ENCODE results near the gene DHX29. TPM values are rescaled to one million over a fixed set of nuclear protein-coding genes. Genes with fewer than 3 reads are reported as not detected.
A peak's percentile ranks its signal among the peaks of the same experiment; 100 is the strongest.
"Not testable (repeated sequence)": the region's sequence is repeated elsewhere in the genome, so short reads cannot be mapped to it uniquely, and the experiment has no call there.

Gene DHX29
- total RNA-seq, 1 donor, result 23.6 TPM

- H3K9me3 ChIP-seq (ENCODE audit: low read depth, low read length), result no peaks in the 10 kb centered on the region
- H3K4me1 ChIP-seq (ENCODE audit: insufficient read depth, low read length), result peaks cover under 1% of the 10 kb centered on the region
- no peak overlapping the region for H3K4me3 ChIP-seq (ENCODE audit: low read length)
- H3K27me3 ChIP-seq (ENCODE audit: insufficient read depth, low read length), result no peaks in the 10 kb centered on the region
These were observed 17.4 kb upstream of the DHX29 start for GRCh38 chr5:55324815-55325418.

GRCh38 chr5:55324006-55324405, 16.5 kb upstream of the DHX29 start:
- H3K27me3 ChIP-seq (ENCODE audit: insufficient read depth, low read length), result no peaks in the 10 kb centered on the region
- no peaks in the 10 kb centered on the region for H3K4me1 ChIP-seq (ENCODE audit: insufficient read depth, low read length)
- no peaks in the 10 kb centered on the region for H3K9me3 ChIP-seq (ENCODE audit: low read depth, low read length)
- H3K4me3 ChIP-seq (ENCODE audit: low read length), result no peak overlapping the region

GRCh38 chr5:55320571-55320970, 13.1 kb upstream of the DHX29 start:
- H3K9me3 ChIP-seq (ENCODE audit: low read depth, low read length), result no peaks in the 10 kb centered on the region
- H3K27me3 ChIP-seq (ENCODE audit: insufficient read depth, low read length), result no peaks in the 10 kb centered on the region
- H3K4me3 ChIP-seq (ENCODE audit: low read length), result no peak overlapping the region
- H3K4me1 ChIP-seq (ENCODE audit: insufficient read depth, low read length), result peaks cover 3% of the 10 kb centered on the region

GRCh38 chr5:55319491-55319890, 12.0 kb upstream of the DHX29 start:
- no peaks in the 10 kb centered on the region for H3K27me3 ChIP-seq (ENCODE audit: insufficient read depth, low read length)
- H3K4me3 ChIP-seq (ENCODE audit: low read length), result no peak overlapping the region
- peaks cover 8% of the 10 kb centered on the region for H3K4me1 ChIP-seq (ENCODE audit: insufficient read depth, low read length)
- H3K9me3 ChIP-seq (ENCODE audit: low read depth, low read length), result no peaks in the 10 kb centered on the region

- H3K9me3 ChIP-seq (ENCODE audit: low read depth, low read length); H3K4me3 ChIP-seq (ENCODE audit: low read length); H3K27me3 ChIP-seq (ENCODE audit: insufficient read depth, low read length): not testable (repeated sequence)
- H3K4me1 ChIP-seq (ENCODE audit: insufficient read depth, low read length), result peaks cover 14% of the 10 kb centered on the region
These were observed 10.7 kb upstream of the DHX29 start for GRCh38 chr5:55318237-55318636.

GRCh38 chr5:55316837-55317236, 9.3 kb upstream of the DHX29 start:
- H3K27me3 ChIP-seq (ENCODE audit: insufficient read depth, low read length), result no peaks in the 10 kb centered on the region
- peaks cover 18% of the 10 kb centered on the region for H3K4me1 ChIP-seq (ENCODE audit: insufficient read depth, low read length)
- H3K9me3 ChIP-seq (ENCODE audit: low read depth, low read length), result no peaks in the 10 kb centered on the region
- no peak overlapping the region for H3K4me3 ChIP-seq (ENCODE audit: low read length)

GRCh38 chr5:55316289-55316688, 8.8 kb upstream of the DHX29 start:
- Histone ChIP-seq H3K4me3 (ENCODE audit: low read length) (no peak overlapping the region), H3K4me1 (ENCODE audit: insufficient read depth, low read length) (peaks cover 18% of the 10 kb centered on the region), H3K27me3 (ENCODE audit: insufficient read depth, low read length) (no peaks in the 10 kb centered on the region), H3K9me3 (ENCODE audit: low read depth, low read length) (no peaks in the 10 kb centered on the region)

- peaks cover 34% of the 10 kb centered on the region for H3K4me1 ChIP-seq (ENCODE audit: insufficient read depth, low read length)
- H3K27me3 ChIP-seq (ENCODE audit: insufficient read depth, low read length), result no peaks in the 10 kb centered on the region
- H3K4me3 ChIP-seq (ENCODE audit: low read length), result no peak overlapping the region
- no peaks in the 10 kb centered on the region for H3K9me3 ChIP-seq (ENCODE audit: low read depth, low read length)
These were observed 6.5 kb upstream of the DHX29 start for GRCh38 chr5:55313870-55314617.

GRCh38 chr5:55308254-55308836, 851 bp upstream of the DHX29 start:
- Histone ChIP-seq H3K4me1 (ENCODE audit: insufficient read depth, low read length) (peaks cover 59% of the 10 kb centered on the region), H3K9me3 (ENCODE audit: low read depth, low read length) (no peaks in the 10 kb centered on the region), H3K4me3 (ENCODE audit: low read length) (peak overlapping the region; percentile 80), H3K27me3 (ENCODE audit: insufficient read depth, low read length) (no peaks in the 10 kb centered on the region)

- Histone ChIP-seq H3K4me1 (ENCODE audit: insufficient read depth, low read length) (peaks cover 57% of the 10 kb centered on the region), H3K4me3 (ENCODE audit: low read length) (peak overlapping the region; percentile 80), H3K27me3 (ENCODE audit: insufficient read depth, low read length) (no peaks in the 10 kb centered on the region), H3K9me3 (ENCODE audit: low read depth, low read length) (no peaks in the 10 kb centered on the region)
These were observed 682 bp downstream of the DHX29 start for GRCh38 chr5:55306641-55307382.

GRCh38 chr5:55305345-55305744, 2.1 kb downstream of the DHX29 start:
- no peaks in the 10 kb centered on the region for H3K27me3 ChIP-seq (ENCODE audit: insufficient read depth, low read length)
- H3K4me3 ChIP-seq (ENCODE audit: low read length), result no peak overlapping the region
- peaks cover 51% of the 10 kb centered on the region for H3K4me1 ChIP-seq (ENCODE audit: insufficient read depth, low read length)

GRCh38 chr5:55304584-55304983, 2.9 kb downstream of the DHX29 start:
- H3K9me3 ChIP-seq (ENCODE audit: low read depth, low read length), result no peaks in the 10 kb centered on the region
- H3K4me3 ChIP-seq (ENCODE audit: low read length), result no peak overlapping the region
- H3K4me1 ChIP-seq (ENCODE audit: insufficient read depth, low read length), result peaks cover 46% of the 10 kb centered on the region

More at GRCh38 chr5:55305345-55305744, 2.1 kb downstream of the DHX29 start:
- no peaks in the 10 kb centered on the region for H3K9me3 ChIP-seq (ENCODE audit: low read depth, low read length)

GRCh38 chr5:55303238-55303690, 4.2 kb downstream of the DHX29 start:
- H3K27me3 ChIP-seq (ENCODE audit: insufficient read depth, low read length), result no peaks in the 10 kb centered on the region
- H3K9me3 ChIP-seq (ENCODE audit: low read depth, low read length), result no peaks in the 10 kb centered on the region
- H3K4me1 ChIP-seq (ENCODE audit: insufficient read depth, low read length), result peaks cover 36% of the 10 kb centered on the region
- no peak overlapping the region for H3K4me3 ChIP-seq (ENCODE audit: low read length)

More at GRCh38 chr5:55304584-55304983, 2.9 kb downstream of the DHX29 start:
- H3K27me3 ChIP-seq (ENCODE audit: insufficient read depth, low read length), result no peaks in the 10 kb centered on the region

GRCh38 chr5:55300890-55301289, 6.6 kb downstream of the DHX29 start:
- Histone ChIP-seq H3K27me3 (ENCODE audit: insufficient read depth, low read length) (no peaks in the 10 kb centered on the region), H3K4me3 (ENCODE audit: low read length) (no peak overlapping the region), H3K4me1 (ENCODE audit: insufficient read depth, low read length) (peaks cover 23% of the 10 kb centered on the region), H3K9me3 (ENCODE audit: low read depth, low read length) (no peaks in the 10 kb centered on the region)

- Histone ChIP-seq H3K27me3 (ENCODE audit: insufficient read depth, low read length) (no peaks in the 10 kb centered on the region), H3K4me1 (ENCODE audit: insufficient read depth, low read length) (no peaks in the 10 kb centered on the region)
These were observed 12.6 kb downstream of the DHX29 start for GRCh38 chr5:55294935-55295334.

More at GRCh38 chr5:55294935-55295334, 12.6 kb downstream of the DHX29 start:
- Histone ChIP-seq H3K4me3 (ENCODE audit: low read length) (no peak overlapping the region), H3K9me3 (ENCODE audit: low read depth, low read length) (no peaks in the 10 kb centered on the region)

Measured in mononuclear cell (primary cell).